Right lung (tissue), 5 donors: ENCODE measurements around the gene RAB2B. TPM values are rescaled to one million over a fixed set of nuclear protein-coding genes. Genes with fewer than 3 reads are reported as not detected.

Experiments
- polyA plus RNA-seq, 5 donors: library from polyadenylated mRNA; unstranded; fragments of 120-200 nt; gene quantifications; one replicate each; pipeline versions ENCODE4 v1.2.1 to v1.2.3, GENCODE V29; 2013; ENCODE audit warnings: inconsistent platforms in 1 of 5, low replicate concordance in 1 of 5; ENCODE audit not compliant: insufficient read length in 5 of 5, insufficient read depth in 1 of 5

The RAB2B gene
- polyA plus RNA-seq, 5 donors = 36.0 to 53.8 (median 47.9) TPM

Other genes with a start within 250 kb of the RAB2B start
- gene HNRNPC, start 207.5 kb downstream of the RAB2B start, polyA plus RNA-seq = 100 to 1,000 TPM; 694 to 979 (median 852) TPM
- gene RPGRIP1, start 196.9 kb downstream of the RAB2B start, polyA plus RNA-seq = under 1 TPM; 0.53 to 0.93 (median 0.74) TPM
- 100 to 1,000 TPM in 4 of 5 donors, 10 to 100 TPM in 1; 98.8 to 146 (median 131) TPM for gene SUPT16H, start 92.9 kb downstream of the RAB2B start, polyA plus RNA-seq
- 10 to 100 TPM; 63.5 to 85.8 (median 70.2) TPM for gene CHD8, start 20.8 kb downstream of the RAB2B start, polyA plus RNA-seq
- gene TOX4, start 236 bp upstream of the RAB2B start, polyA plus RNA-seq = 10 to 100 TPM; 51.3 to 69.4 (median 61.6) TPM
- gene METTL3, start 34.4 kb upstream of the RAB2B start, polyA plus RNA-seq = 100 to 1,000 TPM in 2 of 5 donors, 10 to 100 TPM in 3; 77.3 to 111 (median 99.8) TPM
- gene SALL2, start 49.4 kb upstream of the RAB2B start, polyA plus RNA-seq = 10 to 100 TPM; 29.4 to 44.6 (median 33.1) TPM
- gene OR10G3, start 103.1 kb upstream of the RAB2B start, polyA plus RNA-seq = under 1 TPM in 4 of 5 donors, not detected in 1; 0.06 to 0.18 (median 0.10) TPM
- not detected for gene OR10G2, start 158.0 kb upstream of the RAB2B start, polyA plus RNA-seq
- gene OR4E2, start 176.9 kb upstream of the RAB2B start, polyA plus RNA-seq = under 1 TPM in 1 of 5 donors, not detected in 4; 0.05 TPM
- gene OR4E1, start 196.9 kb upstream of the RAB2B start, polyA plus RNA-seq = under 1 TPM in 2 of 5 donors, not detected in 3; 0.05 to 0.06 TPM